ENCODE data around the gene STARD13.
A peak's percentile ranks its signal among the peaks of the same experiment; 100 is the strongest.

The STARD13 gene

DNA sequence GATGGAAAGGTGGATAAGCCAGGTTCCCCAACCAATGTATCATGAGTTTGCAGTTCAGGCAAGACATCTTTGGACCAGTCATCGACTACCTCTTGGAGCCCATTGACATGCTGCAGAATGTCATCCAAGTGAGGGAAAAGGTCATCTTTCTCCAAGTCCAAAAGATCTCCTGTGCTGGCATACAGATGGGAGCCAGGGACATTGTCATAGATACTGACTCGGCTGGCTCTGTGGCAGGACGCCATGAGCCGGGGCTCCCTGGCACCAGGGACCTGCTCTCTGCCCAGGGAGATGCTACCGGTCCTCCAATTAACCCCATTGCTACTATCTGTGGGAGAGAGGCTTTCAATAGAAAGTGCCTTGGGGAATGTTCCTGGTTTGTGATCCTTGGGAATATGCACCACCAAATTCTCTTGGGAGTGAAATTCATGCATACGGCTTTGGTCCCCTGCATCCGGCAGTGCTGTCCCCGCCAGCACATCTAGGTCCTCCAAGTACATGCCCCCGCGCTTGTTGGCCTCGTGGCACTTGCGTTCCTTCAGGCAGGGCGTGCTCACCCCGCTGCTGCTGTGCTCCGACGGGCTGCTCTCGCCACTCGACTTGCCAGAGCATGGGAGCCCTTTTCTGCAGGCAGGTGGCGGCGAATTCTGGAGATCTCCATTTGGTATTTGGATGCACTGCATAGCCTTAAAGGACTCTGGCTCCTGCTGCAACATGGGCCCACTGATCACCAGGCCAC, 156.3 kb downstream of the STARD13 start:
- TF ChIP-seq EGR1 (IDR thresholded peaks at IDR 0.05) (no peak), CREB1 (IDR thresholded peaks at IDR 0.05; ENCODE audit: low read depth) (no peak), NFIC (IDR thresholded peaks at IDR 0.05) (no peak), ZBTB7A (IDR thresholded peaks at IDR 0.05; ENCODE audit: low read depth) (no peak), YY1 (IDR thresholded peaks at IDR 0.05; ENCODE audit: low read depth) (no peak), TAF1 (IDR thresholded peaks at IDR 0.05; ENCODE audit: low read depth) (no peak), RAD21 (IDR thresholded peaks at IDR 0.05; ENCODE audit: low read depth) (no peak), TEAD4 (IDR thresholded peaks at IDR 0.05) (no peak), EP300 (IDR thresholded peaks at IDR 0.05; ENCODE audit: borderline replicate concordance) (no peak), FOXM1 (IDR thresholded peaks at IDR 0.05; ENCODE audit: borderline replicate concordance, low read depth) (no peak)
- TF ChIP-seq, protein P1, sequence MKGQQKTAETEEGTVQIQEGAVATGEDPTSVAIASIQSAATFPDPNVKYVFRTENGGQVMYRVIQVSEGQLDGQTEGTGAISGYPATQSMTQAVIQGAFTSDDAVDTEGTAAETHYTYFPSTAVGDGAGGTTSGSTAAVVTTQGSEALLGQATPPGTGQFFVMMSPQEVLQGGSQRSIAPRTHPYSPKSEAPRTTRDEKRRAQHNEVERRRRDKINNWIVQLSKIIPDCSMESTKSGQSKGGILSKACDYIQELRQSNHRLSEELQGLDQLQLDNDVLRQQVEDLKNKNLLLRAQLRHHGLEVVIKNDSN (IDR thresholded peaks at IDR 0.05): no peak
- TF ChIP-seq, protein P2, sequence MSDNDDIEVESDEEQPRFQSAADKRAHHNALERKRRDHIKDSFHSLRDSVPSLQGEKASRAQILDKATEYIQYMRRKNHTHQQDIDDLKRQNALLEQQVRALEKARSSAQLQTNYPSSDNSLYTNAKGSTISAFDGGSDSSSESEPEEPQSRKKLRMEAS (IDR thresholded peaks at IDR 0.05): no peak

DNA sequence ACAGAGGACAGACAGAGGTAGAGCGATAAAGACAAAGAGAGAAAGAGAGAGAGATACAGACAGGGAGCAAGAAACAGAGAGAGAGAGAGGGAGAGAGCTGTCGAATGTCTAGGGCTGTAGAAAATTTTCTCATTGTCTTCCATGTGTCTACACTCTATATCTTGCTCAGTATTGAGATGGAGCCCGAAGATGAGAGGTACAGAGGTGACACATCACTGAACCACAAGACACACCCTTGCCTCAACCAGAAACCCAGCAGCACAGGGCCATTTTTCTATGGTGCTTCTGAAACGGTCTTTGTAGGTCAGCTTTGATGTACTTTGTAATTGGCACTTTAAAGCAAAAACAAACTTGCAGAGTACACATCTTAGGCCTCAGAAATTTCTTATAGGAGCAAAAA, 157.4 kb downstream of the STARD13 start:
- TF ChIP-seq, protein P2 (IDR thresholded peaks at IDR 0.05): no peak
- TF ChIP-seq YY1 (IDR thresholded peaks at IDR 0.05; ENCODE audit: low read depth) (no peak), CEBPB (IDR thresholded peaks at IDR 0.05) (no peak), EGR1 (IDR thresholded peaks at IDR 0.05) (no peak), CREB1 (IDR thresholded peaks at IDR 0.05; ENCODE audit: low read depth) (no peak), TAF1 (IDR thresholded peaks at IDR 0.05; ENCODE audit: low read depth) (no peak), EP300 (IDR thresholded peaks at IDR 0.05; ENCODE audit: borderline replicate concordance) (no peak), NFIC (IDR thresholded peaks at IDR 0.05) (no peak), RAD21 (IDR thresholded peaks at IDR 0.05; ENCODE audit: low read depth) (no peak), TCF12 (IDR thresholded peaks at IDR 0.05; ENCODE audit: low read depth) (no peak), FOXM1 (IDR thresholded peaks at IDR 0.05; ENCODE audit: borderline replicate concordance, low read depth) (no peak), TEAD4 (IDR thresholded peaks at IDR 0.05) (no peak), ZBTB7A (IDR thresholded peaks at IDR 0.05; ENCODE audit: low read depth) (no peak)
- TF ChIP-seq, protein P1 (IDR thresholded peaks at IDR 0.05): no peak
- TF ChIP-seq, protein P3, sequence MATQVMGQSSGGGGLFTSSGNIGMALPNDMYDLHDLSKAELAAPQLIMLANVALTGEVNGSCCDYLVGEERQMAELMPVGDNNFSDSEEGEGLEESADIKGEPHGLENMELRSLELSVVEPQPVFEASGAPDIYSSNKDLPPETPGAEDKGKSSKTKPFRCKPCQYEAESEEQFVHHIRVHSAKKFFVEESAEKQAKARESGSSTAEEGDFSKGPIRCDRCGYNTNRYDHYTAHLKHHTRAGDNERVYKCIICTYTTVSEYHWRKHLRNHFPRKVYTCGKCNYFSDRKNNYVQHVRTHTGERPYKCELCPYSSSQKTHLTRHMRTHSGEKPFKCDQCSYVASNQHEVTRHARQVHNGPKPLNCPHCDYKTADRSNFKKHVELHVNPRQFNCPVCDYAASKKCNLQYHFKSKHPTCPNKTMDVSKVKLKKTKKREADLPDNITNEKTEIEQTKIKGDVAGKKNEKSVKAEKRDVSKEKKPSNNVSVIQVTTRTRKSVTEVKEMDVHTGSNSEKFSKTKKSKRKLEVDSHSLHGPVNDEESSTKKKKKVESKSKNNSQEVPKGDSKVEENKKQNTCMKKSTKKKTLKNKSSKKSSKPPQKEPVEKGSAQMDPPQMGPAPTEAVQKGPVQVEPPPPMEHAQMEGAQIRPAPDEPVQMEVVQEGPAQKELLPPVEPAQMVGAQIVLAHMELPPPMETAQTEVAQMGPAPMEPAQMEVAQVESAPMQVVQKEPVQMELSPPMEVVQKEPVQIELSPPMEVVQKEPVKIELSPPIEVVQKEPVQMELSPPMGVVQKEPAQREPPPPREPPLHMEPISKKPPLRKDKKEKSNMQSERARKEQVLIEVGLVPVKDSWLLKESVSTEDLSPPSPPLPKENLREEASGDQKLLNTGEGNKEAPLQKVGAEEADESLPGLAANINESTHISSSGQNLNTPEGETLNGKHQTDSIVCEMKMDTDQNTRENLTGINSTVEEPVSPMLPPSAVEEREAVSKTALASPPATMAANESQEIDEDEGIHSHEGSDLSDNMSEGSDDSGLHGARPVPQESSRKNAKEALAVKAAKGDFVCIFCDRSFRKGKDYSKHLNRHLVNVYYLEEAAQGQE (IDR thresholded peaks at IDR 0.05; ENCODE audit: low read depth): no peak

DNA sequence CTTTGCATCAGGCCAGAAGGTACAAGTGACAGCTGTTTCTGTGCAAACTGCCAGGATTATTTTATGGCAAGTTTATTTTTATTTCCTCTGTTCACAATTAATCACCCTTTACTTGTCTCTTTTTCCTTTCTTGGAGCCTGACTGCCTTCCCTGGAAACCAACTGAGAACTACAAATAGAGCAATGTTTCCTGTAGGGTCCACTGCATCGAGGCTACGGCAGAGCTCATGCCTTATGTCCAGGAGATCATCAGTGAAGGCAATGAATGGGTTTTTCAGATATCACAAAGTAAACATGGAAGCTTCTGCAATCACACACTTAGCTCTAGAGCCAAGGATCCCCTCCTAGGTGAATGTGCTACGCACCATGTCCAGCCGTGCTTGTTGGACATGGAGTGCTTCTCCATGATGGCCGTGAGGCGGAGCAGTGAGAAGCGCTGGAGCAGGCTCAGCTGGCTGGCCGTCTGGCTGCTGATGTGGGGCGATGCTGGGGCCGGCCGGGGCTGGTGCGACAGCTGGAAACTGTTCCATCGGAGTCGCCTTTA, 158.5 kb downstream of the STARD13 start:
- TF ChIP-seq TAF1 (IDR thresholded peaks at IDR 0.05; ENCODE audit: low read depth) (no peak), YY1 (IDR thresholded peaks at IDR 0.05; ENCODE audit: low read depth) (no peak), FOXM1 (IDR thresholded peaks at IDR 0.05; ENCODE audit: borderline replicate concordance, low read depth) (no peak), TEAD4 (IDR thresholded peaks at IDR 0.05) (no peak), EP300 (IDR thresholded peaks at IDR 0.05; ENCODE audit: borderline replicate concordance) (no peak), RAD21 (IDR thresholded peaks at IDR 0.05; ENCODE audit: low read depth) (no peak), CREB1 (IDR thresholded peaks at IDR 0.05; ENCODE audit: low read depth) (no peak), CEBPB (IDR thresholded peaks at IDR 0.05) (no peak), ZBTB7A (IDR thresholded peaks at IDR 0.05; ENCODE audit: low read depth) (no peak), TCF12 (IDR thresholded peaks at IDR 0.05; ENCODE audit: low read depth) (no peak)
- TF ChIP-seq, protein P1 (IDR thresholded peaks at IDR 0.05): no peak
- TF ChIP-seq, protein P2 (IDR thresholded peaks at IDR 0.05): no peak
- TF ChIP-seq, protein P3 (IDR thresholded peaks at IDR 0.05; ENCODE audit: low read depth): no peak

DNA sequence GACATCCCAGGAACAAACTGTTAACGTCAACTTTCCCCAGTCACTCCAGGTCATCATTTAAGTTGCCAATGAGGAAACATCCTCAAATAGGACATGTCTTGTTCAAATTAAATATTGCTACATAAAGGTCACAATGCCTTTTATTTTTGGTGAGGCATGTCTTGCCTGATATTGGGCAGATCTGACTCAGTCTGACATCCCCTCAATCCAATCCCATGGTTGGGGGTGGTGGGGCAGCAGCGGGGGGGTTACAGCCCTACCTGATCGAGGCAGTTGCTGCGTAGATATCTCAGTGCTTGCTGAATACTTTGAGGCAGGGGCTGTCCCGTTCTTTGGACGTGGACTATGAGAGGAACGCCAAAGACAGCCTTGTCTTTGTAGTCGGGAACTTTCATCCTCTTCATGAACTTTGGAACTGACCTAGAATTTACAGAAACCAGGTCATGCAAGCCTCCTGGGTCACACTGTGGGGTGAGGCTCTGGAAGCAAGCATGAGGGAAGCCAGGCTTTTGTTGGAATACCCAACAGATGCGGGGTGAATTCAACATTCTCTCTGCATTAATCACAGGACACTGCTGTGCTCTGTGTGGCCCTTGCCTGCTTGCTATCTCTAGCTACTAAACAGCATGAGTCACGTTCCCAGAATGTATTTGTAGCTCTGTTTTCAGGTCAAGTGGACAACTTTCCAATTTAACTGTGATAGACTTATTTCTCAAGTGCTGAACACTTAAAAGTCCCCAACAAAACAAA, 159.6 kb downstream of the STARD13 start:
- peak; percentile 74 for TF ChIP-seq TEAD4 (IDR thresholded peaks at IDR 0.05)
- TF ChIP-seq TAF1 (IDR thresholded peaks at IDR 0.05; ENCODE audit: low read depth): no peak

Data from Ishikawa (cell line).